HG03342 (cell line): Measurements from ENCODE around the gene ALOX15B.

ENCODE experiments used
- ATAC-seq: cut with Tn5 transposase; IDR thresholded peaks from one replicate; pipeline ENCODE4 v1.9.1; 2021; ENCODE audit warnings: mild to moderate bottlenecking, moderate library complexity; ENCODE audit not compliant: unreplicated experiment

Gene ALOX15B

GRCh38 chr17:8038954-8039610, at the start of gene ALOX15B:
TSS of gene ALOX15B (plus strand) at chr17:8039059. CDS start at chr17:8039156, 97 bp downstream.
- no peak for ATAC-seq

GRCh38 chr17:7989781-7990655, 48.8 kb upstream of the ALOX15B start:
- no peak for ATAC-seq

GRCh38 chr17:7992516-7992915, 46.3 kb upstream of the ALOX15B start:
- no peak for ATAC-seq

- no peak for ATAC-seq
These were observed 45.9 kb upstream of the ALOX15B start for GRCh38 chr17:7992924-7993323.

GRCh38 chr17:7993972-7994589, 44.8 kb upstream of the ALOX15B start:
- ATAC-seq, result no peak

GRCh38 chr17:7995724-7996123, 43.1 kb upstream of the ALOX15B start:
- ATAC-seq, result no peak

GRCh38 chr17:7997186-7997585, 41.7 kb upstream of the ALOX15B start:
- no peak for ATAC-seq

- no peak for ATAC-seq
These were observed 36.7 kb upstream of the ALOX15B start, which contains the start of gene GUCY2D for GRCh38 chr17:8001976-8002720. TSS of gene GUCY2D (plus strand) at chr17:8002615. CDS start at chr17:8003048, 433 bp downstream.

GRCh38 chr17:8002721-8003593, 35.9 kb upstream of the ALOX15B start:
- no peak for ATAC-seq

GRCh38 chr17:8003594-8004181, 35.2 kb upstream of the ALOX15B start:
- ATAC-seq, result no peak

GRCh38 chr17:8004899-8005298, 34.0 kb upstream of the ALOX15B start:
- ATAC-seq, result no peak

- ATAC-seq, result no peak
These were observed 33.5 kb upstream of the ALOX15B start for GRCh38 chr17:8005357-8005756.

- ATAC-seq, result no peak
These were observed 32.7 kb upstream of the ALOX15B start for GRCh38 chr17:8005967-8006730.

GRCh38 chr17:8006836-8007680, 31.8 kb upstream of the ALOX15B start:
- ATAC-seq, result no peak

GRCh38 chr17:8007836-8008235, 31.0 kb upstream of the ALOX15B start:
- no peak for ATAC-seq

- no peak for ATAC-seq
These were observed 26.7 kb upstream of the ALOX15B start for GRCh38 chr17:8012045-8012580.

GRCh38 chr17:8012996-8013640, 25.7 kb upstream of the ALOX15B start:
- no peak for ATAC-seq
